Cortex of kidney (tissue), 1 donor: Measurements from ENCODE around the gene PPARD.
"Not testable (repeated sequence)": the region's sequence is repeated elsewhere in the genome, so short reads cannot be mapped to it uniquely, and the experiment has no call there.

Experiments used
- DNase-seq: peaks from one replicate; lab custom pipeline; 2025; lab: John Stamatoyannopoulos, UW

The PPARD gene

GRCh38 chr6:35438378-35439065 lies 96.2 kb downstream of the PPARD start:
- DNase-seq, result not testable (repeated sequence)

- no peak for DNase-seq
These were observed 97.0 kb downstream of the PPARD start for GRCh38 chr6:35439308-35439707.

DNA sequence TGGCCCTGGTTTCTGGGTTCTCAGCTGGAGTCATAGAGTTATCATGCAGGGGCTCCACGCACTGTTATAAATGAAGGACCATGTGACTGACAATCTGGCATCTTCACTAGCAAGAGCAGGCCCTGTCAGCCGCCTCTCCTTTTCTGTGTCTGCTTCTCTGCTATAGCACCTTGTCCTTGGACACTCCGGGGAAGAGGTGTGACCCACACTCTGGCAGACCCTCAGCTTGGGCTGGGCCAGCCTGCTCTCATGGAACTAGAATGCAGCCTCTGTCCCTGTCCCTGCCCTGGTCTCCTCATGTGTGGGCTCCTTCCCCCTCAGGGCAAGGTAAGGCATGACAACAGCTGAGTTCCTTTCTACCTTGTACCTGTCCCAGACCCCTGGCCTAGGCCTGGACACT lies 98.8 kb downstream of the PPARD start:
- no peak for DNase-seq

DNA sequence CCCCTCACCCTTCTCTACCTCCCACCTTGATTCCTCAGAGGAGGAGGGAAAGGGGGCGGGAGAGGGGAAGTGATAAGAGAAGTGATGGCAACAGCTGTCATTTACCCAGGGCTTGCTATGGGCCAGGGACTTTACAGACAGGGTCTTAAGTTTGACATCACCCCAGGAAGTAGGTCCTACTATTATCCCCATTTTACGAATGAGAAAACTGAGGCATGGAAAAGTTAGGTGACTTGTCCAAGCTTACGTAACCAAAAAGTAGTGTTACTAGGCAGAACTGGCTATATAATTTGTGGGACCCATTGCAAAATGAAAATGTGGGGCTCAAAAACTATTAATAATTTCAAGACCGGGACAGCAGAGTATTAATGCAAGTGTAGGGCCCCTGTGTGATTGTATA lies 99.3 kb downstream of the PPARD start:
- DNase-seq, result no peak

- DNase-seq, result no peak
These were observed 100.3 kb downstream of the PPARD start for GRCh38 chr6:35442693-35443092.

- no peak for DNase-seq
These were observed 101.1 kb downstream of the PPARD start for GRCh38 chr6:35443341-35444030.

GRCh38 chr6:35445691-35446090 lies 103.3 kb downstream of the PPARD start:
- DNase-seq, result no peak

GRCh38 chr6:35448191-35448590 lies 105.8 kb downstream of the PPARD start:
- no peak for DNase-seq

DNA sequence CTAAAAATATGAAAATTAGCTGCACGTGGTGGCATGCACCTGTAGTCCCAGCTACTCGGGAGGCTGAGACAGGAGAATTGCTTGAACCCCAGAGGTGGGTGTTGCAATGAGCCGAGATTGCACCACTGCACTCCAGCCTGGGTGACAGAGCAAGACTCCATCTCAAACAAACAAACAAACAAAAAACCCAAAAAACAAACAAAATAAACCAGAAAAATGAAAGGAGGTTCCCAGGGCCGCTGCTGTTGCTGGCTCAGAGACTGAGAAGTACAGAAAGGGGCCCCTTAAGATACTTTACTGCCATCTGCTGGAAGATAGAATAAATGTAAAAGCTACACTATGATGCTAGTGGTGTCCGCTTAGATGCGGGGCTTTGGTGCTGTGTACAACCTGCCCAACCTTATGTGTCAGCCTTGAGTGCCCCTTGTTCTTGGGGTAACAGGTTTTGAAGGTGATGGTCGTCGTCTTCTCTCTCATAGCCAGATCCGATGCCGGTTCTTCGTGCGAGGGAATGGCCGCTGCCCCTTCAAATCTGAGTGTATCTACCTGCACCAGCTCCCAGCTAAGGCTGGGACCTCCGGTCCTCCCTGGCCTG lies 107.0 kb downstream of the PPARD start:
- no peak for DNase-seq

DNA sequence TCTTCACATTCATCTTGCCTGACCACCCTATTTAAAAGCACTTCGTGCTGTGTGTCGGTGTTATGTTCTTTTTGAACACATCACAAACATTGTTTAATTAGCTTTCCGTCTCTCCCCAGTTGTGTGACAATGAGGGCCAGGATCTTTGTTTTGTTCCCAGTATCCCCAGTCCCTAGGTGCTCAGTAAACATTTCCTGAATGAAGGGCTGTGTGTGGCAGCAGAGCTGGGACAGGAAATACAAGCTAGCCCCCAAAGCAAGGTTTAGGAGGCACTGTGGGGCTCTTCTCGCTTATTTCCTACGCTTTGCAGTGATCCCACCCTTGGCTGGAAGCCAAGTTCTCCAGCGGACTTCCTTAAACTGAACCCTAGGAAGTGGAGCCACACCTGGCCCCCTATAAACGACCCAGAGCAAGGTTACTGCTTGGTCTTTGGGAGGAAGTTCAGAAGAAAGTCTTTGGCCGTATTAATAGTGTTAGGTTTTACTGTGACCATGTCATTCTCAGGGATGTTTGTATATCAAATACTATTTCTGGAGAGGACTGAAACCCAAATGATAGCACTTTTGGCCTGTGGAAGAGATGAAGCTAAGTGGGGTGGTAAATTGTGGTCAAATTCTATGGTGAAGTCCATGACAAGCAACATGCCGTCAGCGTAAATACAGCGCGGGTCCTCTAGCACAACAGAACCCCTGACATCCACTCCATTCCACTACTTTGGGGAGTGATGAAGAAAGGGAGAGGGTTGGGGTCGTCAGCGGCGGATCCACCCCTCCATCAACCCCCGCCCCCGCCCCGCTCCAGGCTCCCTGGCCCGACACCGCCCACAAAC lies 109.2 kb downstream of the PPARD start:
- DNase-seq, result no peak

DNA sequence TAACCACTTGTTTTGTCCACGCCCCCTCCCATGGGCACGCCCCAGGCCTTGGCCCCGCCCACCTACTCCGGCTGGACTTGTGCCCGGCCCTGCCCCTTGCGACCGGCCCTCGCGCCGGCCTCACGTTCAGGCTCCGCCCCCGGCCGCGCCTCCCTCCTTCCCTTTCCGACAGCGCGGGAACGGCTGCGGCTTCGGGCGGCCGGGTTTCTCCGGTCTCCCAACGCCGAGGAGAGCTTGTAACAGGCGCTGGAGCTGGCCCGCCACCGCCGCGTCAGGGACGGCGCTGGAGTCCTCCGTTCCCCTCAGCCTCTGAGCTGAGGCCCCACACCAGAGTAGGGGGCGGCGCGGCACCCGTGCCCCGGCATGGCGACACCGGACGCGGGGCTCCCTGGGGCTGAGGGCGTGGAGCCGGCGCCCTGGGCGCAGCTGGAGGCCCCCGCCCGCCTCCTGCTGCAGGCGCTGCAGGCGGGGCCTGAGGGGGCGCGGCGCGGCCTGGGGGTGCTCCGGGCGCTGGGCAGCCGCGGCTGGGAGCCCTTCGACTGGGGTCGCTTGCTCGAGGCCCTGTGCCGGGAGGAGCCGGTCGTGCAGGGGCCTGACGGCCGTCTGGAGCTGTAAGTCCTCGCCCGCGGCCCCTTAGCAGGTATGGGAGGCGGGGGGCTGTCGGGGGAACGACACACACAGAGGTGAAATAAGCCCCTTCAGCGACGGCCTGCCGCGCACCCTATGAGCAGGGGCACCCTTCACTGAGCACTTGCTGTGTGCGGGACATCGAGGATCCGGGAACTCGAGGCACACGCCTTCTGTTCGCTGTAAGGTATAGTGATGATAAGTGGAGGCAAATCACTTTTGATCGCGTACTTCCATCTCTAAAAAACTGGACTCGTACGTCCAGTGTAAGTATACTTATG lies 110.1 kb downstream of the PPARD start, which contains the start of gene FANCE:
TSS of gene FANCE (plus strand) at position 156 of the 908 bp plus-strand sequence. CDS start at position 364, 208 bp downstream.
- DNase-seq, result peak; percentile 37

DNA sequence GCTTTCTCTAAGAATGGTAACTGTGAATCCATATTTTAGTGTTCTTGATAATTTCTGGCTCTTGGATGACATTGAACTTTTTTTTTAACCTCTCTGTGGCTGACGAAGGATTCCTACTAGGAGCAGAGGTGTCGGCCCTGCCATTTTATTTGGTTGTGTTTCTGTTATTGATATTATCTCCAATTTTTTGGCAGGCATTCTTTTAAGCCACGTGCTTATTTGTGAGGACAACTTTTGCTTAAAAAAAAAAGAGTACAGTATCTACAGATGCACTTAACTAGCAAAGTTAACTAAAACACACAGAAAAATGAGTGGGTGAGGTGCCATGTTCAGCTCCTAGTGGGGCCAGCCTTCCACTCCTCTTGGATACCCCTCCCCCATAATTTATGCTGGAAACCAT lies 110.9 kb downstream of the PPARD start:
- no peak for DNase-seq

- no peak for DNase-seq
These were observed 112.2 kb downstream of the PPARD start for GRCh38 chr6:35454391-35455110.

- DNase-seq, result no peak
These were observed 115.5 kb downstream of the PPARD start for GRCh38 chr6:35457907-35458306.

DNA sequence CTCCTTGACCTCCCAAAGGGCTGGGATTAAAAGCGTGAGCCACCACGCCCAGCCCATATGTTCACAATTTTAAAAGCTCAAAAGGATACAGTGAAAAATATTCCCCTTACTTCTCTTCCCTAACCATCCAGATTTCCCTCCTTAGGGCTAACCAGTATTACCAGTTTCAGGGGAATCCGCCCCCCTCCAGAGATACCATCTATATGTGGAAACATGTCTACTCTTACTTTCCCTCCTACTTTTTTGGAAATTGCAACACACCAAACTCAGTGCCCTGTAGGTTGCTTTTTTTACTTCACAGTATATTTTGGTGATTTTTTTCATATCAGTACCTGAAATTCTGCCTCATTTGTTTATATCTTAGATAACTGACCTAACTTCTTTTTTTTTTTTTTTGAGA lies 118.9 kb downstream of the PPARD start:
- DNase-seq, result no peak

DNA sequence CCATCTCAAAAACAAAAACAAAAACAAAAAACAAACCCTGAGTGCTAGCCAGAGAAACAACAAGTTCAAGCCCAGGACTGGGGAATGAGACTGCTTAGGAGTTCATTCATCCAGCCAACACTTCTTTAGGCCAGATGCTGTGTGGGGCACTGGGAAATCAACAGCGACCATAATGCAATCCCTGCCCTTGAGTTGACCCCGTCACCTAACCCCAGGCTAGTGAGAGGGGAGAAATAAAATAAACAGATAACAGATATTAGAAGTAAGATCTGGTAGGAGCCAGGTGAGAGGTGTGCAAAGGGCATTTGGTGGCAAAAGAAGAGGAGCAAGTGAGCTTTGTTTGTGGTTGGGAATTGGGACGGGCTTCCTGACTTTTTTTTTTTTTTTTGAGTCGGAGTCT lies 120.9 kb downstream of the PPARD start:
- DNase-seq, result no peak

DNA sequence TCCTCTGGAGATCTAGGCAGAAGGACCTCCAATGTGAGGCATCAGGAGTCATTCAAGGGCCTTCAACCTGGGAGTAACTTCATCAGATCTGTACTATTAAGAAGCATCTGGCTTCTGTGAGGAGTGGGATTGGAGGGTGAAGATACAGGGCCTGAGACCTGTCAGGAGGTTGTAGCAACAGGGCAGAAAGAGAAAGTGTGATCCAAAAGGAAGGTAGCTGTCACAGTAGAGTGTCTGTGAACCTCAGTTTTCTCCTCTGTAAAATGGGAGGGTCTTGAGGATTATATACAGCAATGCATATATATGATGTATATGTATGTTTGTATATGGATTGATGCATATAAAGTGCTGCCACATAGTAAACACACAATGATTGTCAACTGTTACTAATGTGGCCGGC lies 123.3 kb downstream of the PPARD start:
- DNase-seq, result no peak

- DNase-seq, result peak; percentile 68
These were observed 126.0 kb downstream of the PPARD start, which contains the start of gene RPL10A for GRCh38 chr6:35468181-35468979. Gene RPL10A (plus strand): TSS chr6:35468401. CDS start chr6:35468435, 34 bp downstream.

- no peak for DNase-seq
These were observed 126.8 kb downstream of the PPARD start for GRCh38 chr6:35468980-35469750.
